KMS-11 (cell line): ENCODE data around the gene IL17RD.

Experiments used
- H2AFZ ChIP-seq: fragments of 200-600 bp; sonication (generic); 2 replicates; pipeline ENCODE4 v1.6.1; 2016; ENCODE audit warnings: antibody characterized with exemption, mixed run types, low read depth
- H3K27ac ChIP-seq: fragments of 200-600 bp; sonication (generic); 2 replicates; pipeline ENCODE4 v1.6.1; 2016; ENCODE audit warnings: mild to moderate bottlenecking, mixed run types
- H3K27me3 ChIP-seq: fragments of 200-600 bp; sonication (generic); 2 replicates; pipeline ENCODE4 v1.6.1; 2017; ENCODE audit warnings: mild to moderate bottlenecking, low read depth, mixed run types, moderate library complexity; ENCODE audit not compliant: insufficient read depth
- H3K36me3 ChIP-seq: fragments of 200-600 bp; sonication (generic); 2 replicates; pipeline ENCODE4 v1.6.1; 2017; ENCODE audit warnings: mild to moderate bottlenecking, mixed run types; ENCODE audit not compliant: insufficient read depth
- H3K4me1 ChIP-seq: fragments of 200-600 bp; sonication (generic); 2 replicates; pipeline ENCODE4 v1.6.1; 2016; ENCODE audit warnings: mild to moderate bottlenecking, low read depth, mixed run types; ENCODE audit not compliant: poor library complexity, severe bottlenecking
- H3K4me2 ChIP-seq: fragments of 200-600 bp; sonication (generic); 2 replicates; pipeline ENCODE4 v1.7.0; 2016; ENCODE audit warnings: mild to moderate bottlenecking, mixed run types
- H3K4me3 ChIP-seq: fragments of 200-600 bp; sonication (generic); IDR thresholded peaks from 2 replicates; pipeline ENCODE4 v1.6.1; 2017; ENCODE audit warnings: low read depth, low read length, mixed read lengths; ENCODE audit not compliant: insufficient read depth
- H3K79me2 ChIP-seq: fragments of 200-600 bp; sonication (generic); 2 replicates; pipeline ENCODE4 v1.6.1; 2016; ENCODE audit warnings: low read depth, mixed run types; ENCODE audit not compliant: insufficient read depth
- H3K9ac ChIP-seq: fragments of 200-600 bp; sonication (generic); 2 replicates; pipeline ENCODE4 v1.6.1; 2016; ENCODE audit warnings: mild to moderate bottlenecking, mixed run types
- H4K20me1 ChIP-seq: fragments of 200-600 bp; sonication (generic); 2 replicates; pipeline ENCODE4 v1.6.1; 2016; ENCODE audit warnings: mild to moderate bottlenecking, mixed run types; ENCODE audit not compliant: insufficient read depth
- CTCF ChIP-seq: fragments of 200-600 bp; sonication (generic); conservative IDR thresholded peaks from 2 replicates; pipeline ENCODE4 v1.6.1; 2017; ENCODE audit warnings: low read depth, mild to moderate bottlenecking, antibody characterized with exemption, low read length, moderate library complexity, mixed read lengths

Gene IL17RD

DNA sequence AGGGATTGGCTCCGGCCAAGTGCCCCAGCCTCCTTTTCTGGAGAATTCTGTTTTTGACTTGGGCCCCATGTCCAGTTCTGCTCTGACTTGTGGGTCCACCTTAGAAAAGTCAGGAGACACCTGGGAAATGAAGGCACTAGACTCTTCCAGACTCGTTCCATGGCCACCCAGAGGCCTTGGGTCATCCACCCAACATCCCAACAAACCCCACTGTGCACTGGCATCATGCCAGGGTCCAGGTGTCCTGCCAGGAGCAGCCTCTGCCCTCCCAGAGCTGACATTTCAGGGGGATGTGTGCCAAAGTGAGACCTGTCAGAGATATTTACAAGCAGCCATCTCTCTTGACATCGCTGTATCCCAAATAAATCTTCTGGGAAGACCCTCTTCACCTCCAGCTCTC is 91.5 kb downstream of the IL17RD start:
- Histone ChIP-seq H3K4me2 (no peak overlapping the region), H4K20me1 (no peaks in the 10 kb centered on the region), H3K79me2 (no peaks in the 10 kb centered on the region), H3K36me3 (no peaks in the 10 kb centered on the region), H3K27me3 (no peaks in the 10 kb centered on the region), H3K9ac (no peak overlapping the region), H3K4me3 (no peak overlapping the region), H2AFZ (no peak overlapping the region), H3K4me1 (no peaks in the 10 kb centered on the region), H3K27ac (no peak overlapping the region)
- no peak for TF ChIP-seq CTCF

DNA sequence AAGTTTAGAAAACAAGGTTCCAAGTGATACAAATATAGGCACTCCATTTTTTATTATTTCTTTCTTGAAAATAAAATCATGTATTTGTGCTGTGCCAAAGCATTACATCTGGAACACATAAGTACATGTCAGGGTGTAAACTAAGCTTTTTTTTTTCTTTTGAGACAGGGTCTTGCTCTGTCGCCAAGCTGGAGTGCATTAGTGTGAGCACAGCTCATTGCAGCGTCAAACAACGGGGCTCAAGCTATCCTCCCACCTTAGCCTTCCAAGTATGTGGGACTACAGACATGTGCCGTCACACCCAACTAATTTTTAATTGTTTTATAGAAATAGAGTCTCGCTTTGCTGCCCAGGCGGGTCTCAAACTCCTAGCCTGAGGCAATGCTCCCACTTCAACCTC is 95.7 kb downstream of the IL17RD start:
- Histone ChIP-seq H3K9ac (no peak overlapping the region), H3K27ac (no peak overlapping the region), H3K4me3 (no peak overlapping the region), H3K79me2 (no peaks in the 10 kb centered on the region), H4K20me1 (no peaks in the 10 kb centered on the region), H3K4me2 (no peak overlapping the region), H3K27me3 (no peaks in the 10 kb centered on the region), H3K4me1 (no peaks in the 10 kb centered on the region), H3K36me3 (no peaks in the 10 kb centered on the region), H2AFZ (no peak overlapping the region)
- TF ChIP-seq CTCF, result no peak

DNA sequence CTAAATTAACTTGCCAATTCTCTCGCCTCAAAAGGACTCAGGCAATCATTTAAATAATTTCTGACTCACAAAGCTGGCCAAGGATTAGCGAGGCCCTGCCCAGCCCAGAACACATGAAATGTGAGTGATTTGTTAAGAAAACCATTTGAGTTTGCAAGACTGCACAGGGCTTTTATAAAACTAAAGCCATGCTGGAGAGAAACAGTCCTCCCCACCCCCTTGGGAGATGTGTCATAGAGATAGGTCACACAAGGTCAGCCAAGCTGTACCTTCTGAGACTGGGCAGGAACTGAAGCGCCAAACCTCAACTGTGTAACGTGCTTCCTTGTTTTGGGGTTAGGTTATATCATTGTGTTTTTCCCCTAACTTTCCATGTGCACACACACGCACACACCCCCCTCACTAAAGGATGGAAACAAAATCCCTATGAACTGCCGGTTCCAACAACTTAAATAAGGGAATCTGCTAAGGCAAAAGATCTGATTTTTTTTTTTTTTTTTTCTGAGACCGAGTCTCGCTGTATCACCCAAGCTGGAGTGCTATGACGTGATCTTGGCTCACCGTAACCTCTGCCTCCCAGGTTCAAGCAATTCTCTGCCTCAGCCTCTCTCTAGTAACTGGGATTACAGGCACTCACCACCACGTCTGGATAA is 96.6 kb downstream of the IL17RD start:
- Histone ChIP-seq H2AFZ (no peak overlapping the region), H3K27ac (no peak overlapping the region), H3K4me2 (no peak overlapping the region), H3K4me1 (no peaks in the 10 kb centered on the region), H3K4me3 (no peak overlapping the region), H4K20me1 (no peaks in the 10 kb centered on the region), H3K9ac (no peak overlapping the region), H3K36me3 (no peaks in the 10 kb centered on the region), H3K27me3 (no peaks in the 10 kb centered on the region), H3K79me2 (no peaks in the 10 kb centered on the region)
- no peak for TF ChIP-seq CTCF

GRCh38 chr3:57066471-57066870 is 98.7 kb downstream of the IL17RD start:
- H3K4me2 ChIP-seq, result no peak overlapping the region
- H3K9ac ChIP-seq, result no peak overlapping the region
- H2AFZ ChIP-seq, result no peak overlapping the region
- H3K36me3 ChIP-seq, result no peaks in the 10 kb centered on the region
- H3K27me3 ChIP-seq, result no peaks in the 10 kb centered on the region
- no peak for TF ChIP-seq CTCF
- no peaks in the 10 kb centered on the region for H3K79me2 ChIP-seq
- H4K20me1 ChIP-seq, result no peaks in the 10 kb centered on the region
- H3K4me1 ChIP-seq, result no peaks in the 10 kb centered on the region
- no peak overlapping the region for H3K27ac ChIP-seq
- no peak overlapping the region for H3K4me3 ChIP-seq
